Ovary (tissue), 3 donors: ENCODE results near the gene PAPSS1.

ENCODE experiments used
- EP300 ChIP-seq: sonication (generic); formaldehyde crosslinking; IDR thresholded peaks from one replicate; pipeline ENCODE4 v1.6.1; 2017; ENCODE audit warnings: antibody characterized with exemption
- POLR2A ChIP-seq: fragments of 450-650 bp; IDR thresholded peaks from one replicate; pipeline ENCODE4 v1.6.1; 2017; ENCODE audit warnings: antibody characterized with exemption, mild to moderate bottlenecking, moderate library complexity
- TF ChIP-seq, protein P1 (sequence below), 3 donors: fragments of 450-650 bp in 2 of 3; fragments of 200-600 bp in 1 of 3; IDR thresholded peaks; one replicate each; pipeline versions ENCODE4 v1.5.1 to v1.8.0; 2016 to 2022; ENCODE audit warnings: antibody characterized with exemption in 3 of 3, mild to moderate bottlenecking in 1 of 3
- donor health status: DM: no; HTN: no; CAD: no.

GRCh38 chr4:107624024-107624423 lies 96.0 kb downstream of the PAPSS1 start:
- TF ChIP-seq, protein P1, sequence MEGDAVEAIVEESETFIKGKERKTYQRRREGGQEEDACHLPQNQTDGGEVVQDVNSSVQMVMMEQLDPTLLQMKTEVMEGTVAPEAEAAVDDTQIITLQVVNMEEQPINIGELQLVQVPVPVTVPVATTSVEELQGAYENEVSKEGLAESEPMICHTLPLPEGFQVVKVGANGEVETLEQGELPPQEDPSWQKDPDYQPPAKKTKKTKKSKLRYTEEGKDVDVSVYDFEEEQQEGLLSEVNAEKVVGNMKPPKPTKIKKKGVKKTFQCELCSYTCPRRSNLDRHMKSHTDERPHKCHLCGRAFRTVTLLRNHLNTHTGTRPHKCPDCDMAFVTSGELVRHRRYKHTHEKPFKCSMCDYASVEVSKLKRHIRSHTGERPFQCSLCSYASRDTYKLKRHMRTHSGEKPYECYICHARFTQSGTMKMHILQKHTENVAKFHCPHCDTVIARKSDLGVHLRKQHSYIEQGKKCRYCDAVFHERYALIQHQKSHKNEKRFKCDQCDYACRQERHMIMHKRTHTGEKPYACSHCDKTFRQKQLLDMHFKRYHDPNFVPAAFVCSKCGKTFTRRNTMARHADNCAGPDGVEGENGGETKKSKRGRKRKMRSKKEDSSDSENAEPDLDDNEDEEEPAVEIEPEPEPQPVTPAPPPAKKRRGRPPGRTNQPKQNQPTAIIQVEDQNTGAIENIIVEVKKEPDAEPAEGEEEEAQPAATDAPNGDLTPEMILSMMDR (IDR thresholded peaks at IDR 0.05): no peak
- TF ChIP-seq POLR2A (no peak), EP300 (no peak)
